Osteocyte (in vitro differentiated cells): Measurements from ENCODE around the gene NUDT2. TPM values are rescaled to one million over a fixed set of nuclear protein-coding genes. Genes with fewer than 3 reads are reported as not detected.

Source experiments
- DNase-seq: peaks from one replicate; pipeline ENCODE4 v3.0.0; 2021; ENCODE audit warnings: mixed read lengths; ENCODE audit not compliant: unreplicated experiment; ENCODE audit errors: extremely low spot score
- H3K27ac Mint-ChIP-seq: one replicate; pipeline ENCODE4 v1.8.0; 2021; ENCODE audit warnings: mild to moderate bottlenecking, mixed read lengths; ENCODE audit not compliant: unreplicated experiment
- H3K27me3 Mint-ChIP-seq: one replicate; pipeline ENCODE4 v1.8.0; 2021; ENCODE audit warnings: mixed read lengths; ENCODE audit not compliant: unreplicated experiment
- H3K36me3 Mint-ChIP-seq: one replicate; pipeline ENCODE4 v1.8.0; 2021; ENCODE audit warnings: mixed read lengths; ENCODE audit not compliant: unreplicated experiment
- H3K4me1 Mint-ChIP-seq: one replicate; pipeline ENCODE4 v1.8.0; 2021; ENCODE audit warnings: mixed read lengths; ENCODE audit not compliant: unreplicated experiment
- H3K4me3 Mint-ChIP-seq: one replicate; pipeline ENCODE4 v1.8.0; 2021; ENCODE audit warnings: mild to moderate bottlenecking, moderate library complexity, mixed read lengths; ENCODE audit not compliant: unreplicated experiment
- H3K9me3 Mint-ChIP-seq: one replicate; pipeline ENCODE4 v1.8.0; 2021; ENCODE audit warnings: mixed read lengths; ENCODE audit not compliant: unreplicated experiment
- total RNA-seq: library from RNA; stranded (reverse); gene quantifications from 2 replicates; pipeline ENCODE4 v1.2.1, GENCODE V29; 2021
- TF ChIP-seq, protein P1 (sequence below): fragments of 200-600 bp; sonication (generic); IDR thresholded peaks from 2 replicates; pipeline ENCODE4 v1.5.0; 2021; ENCODE audit warnings: antibody characterized with exemption, mild to moderate bottlenecking, moderate library complexity

Gene NUDT2
- total RNA-seq, 1 donor from 2014 or later, result 24.1 TPM

DNA sequence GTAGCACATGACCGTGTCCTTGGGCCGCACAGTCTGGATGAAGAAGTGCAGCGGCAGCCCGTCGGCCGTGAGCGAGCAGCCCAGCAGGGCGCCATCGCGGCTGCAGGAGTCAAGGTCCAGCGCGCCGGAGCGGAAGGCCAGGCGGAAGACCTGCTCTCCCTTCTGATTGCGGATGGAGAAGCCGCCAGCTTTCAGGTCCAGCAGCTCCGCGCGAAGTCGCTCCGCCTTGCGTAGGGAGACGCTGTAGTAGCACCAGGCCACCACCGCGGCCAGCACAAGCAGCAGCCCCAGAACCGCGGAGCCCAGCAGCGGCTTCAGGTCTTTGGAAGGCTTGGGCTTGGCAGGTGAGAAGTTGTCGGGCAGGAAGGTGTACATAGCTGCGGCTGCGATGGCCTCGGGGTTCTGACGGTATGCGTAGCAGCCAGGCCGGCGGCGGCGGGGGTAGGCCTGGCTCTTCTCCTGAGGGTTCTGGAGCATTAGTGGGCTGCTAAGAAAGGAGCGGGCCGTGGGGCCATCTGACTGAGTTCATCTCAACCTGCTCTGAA, 43.2 kb downstream of the NUDT2 start:
- Mint-ChIP-seq H3K4me1 (peaks cover 8% of the 10 kb centered on the region), H3K4me3 (no peak overlapping the region), H3K27me3 (no peaks in the 10 kb centered on the region), H3K27ac (no peak overlapping the region), H3K36me3 (no peaks in the 10 kb centered on the region), H3K9me3 (no peaks in the 10 kb centered on the region)
- peak; percentile 80 for DNase-seq
- TF ChIP-seq, protein P1, sequence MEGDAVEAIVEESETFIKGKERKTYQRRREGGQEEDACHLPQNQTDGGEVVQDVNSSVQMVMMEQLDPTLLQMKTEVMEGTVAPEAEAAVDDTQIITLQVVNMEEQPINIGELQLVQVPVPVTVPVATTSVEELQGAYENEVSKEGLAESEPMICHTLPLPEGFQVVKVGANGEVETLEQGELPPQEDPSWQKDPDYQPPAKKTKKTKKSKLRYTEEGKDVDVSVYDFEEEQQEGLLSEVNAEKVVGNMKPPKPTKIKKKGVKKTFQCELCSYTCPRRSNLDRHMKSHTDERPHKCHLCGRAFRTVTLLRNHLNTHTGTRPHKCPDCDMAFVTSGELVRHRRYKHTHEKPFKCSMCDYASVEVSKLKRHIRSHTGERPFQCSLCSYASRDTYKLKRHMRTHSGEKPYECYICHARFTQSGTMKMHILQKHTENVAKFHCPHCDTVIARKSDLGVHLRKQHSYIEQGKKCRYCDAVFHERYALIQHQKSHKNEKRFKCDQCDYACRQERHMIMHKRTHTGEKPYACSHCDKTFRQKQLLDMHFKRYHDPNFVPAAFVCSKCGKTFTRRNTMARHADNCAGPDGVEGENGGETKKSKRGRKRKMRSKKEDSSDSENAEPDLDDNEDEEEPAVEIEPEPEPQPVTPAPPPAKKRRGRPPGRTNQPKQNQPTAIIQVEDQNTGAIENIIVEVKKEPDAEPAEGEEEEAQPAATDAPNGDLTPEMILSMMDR, result no peak

DNA sequence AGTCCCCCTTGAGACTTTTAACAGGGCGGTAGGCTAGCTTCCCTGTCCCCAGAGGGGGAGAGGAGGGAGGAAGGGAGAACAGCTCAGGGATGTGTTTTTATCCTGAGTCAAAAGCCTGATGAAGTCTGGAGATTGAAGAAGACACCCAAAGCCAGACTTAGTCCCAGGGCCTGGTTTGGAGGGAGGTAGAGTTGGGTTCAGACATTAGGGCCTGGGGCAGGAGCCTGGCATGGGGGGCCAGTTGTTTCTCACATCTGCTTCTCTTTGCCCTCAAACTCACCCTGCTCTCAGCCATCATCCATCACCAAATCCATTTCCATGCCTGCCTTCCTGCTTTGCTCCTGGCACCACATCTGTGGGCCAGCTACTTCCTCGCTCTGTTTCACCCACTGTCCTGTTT, 44.4 kb downstream of the NUDT2 start:
- TF ChIP-seq, protein P1, result no peak
- no peaks in the 10 kb centered on the region for H3K27me3 Mint-ChIP-seq
- no peaks in the 10 kb centered on the region for H3K36me3 Mint-ChIP-seq
- H3K27ac Mint-ChIP-seq, result no peak overlapping the region
- no peak overlapping the region for H3K4me3 Mint-ChIP-seq
- DNase-seq, result peak; percentile 56
- H3K4me1 Mint-ChIP-seq, result peaks cover 8% of the 10 kb centered on the region
- no peaks in the 10 kb centered on the region for H3K9me3 Mint-ChIP-seq

DNA sequence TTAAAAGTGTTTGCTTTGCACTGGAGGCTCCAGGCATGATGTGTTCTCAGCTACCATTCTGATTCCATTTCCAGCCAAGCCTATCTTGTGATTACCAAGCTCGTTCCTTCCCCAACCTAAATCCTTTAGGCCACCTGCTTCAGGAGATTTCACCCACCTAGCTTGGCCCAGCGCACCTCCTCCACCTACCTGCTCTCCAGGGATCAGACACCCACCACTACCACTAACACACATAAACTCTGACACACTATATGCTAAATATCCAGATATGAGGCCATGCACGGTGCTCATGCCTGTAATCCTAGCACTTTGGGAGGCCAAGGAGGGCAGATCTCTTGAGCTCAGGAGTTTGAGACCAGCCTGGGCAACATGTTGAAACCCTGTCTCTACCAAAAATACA, 45.0 kb downstream of the NUDT2 start:
- H3K27ac Mint-ChIP-seq, result no peak overlapping the region
- H3K4me3 Mint-ChIP-seq, result no peak overlapping the region
- no peak for DNase-seq
- peaks cover 10% of the 10 kb centered on the region for H3K4me1 Mint-ChIP-seq
- no peaks in the 10 kb centered on the region for H3K36me3 Mint-ChIP-seq
- TF ChIP-seq, protein P1, result no peak
- no peaks in the 10 kb centered on the region for H3K27me3 Mint-ChIP-seq
- H3K9me3 Mint-ChIP-seq, result no peaks in the 10 kb centered on the region

DNA sequence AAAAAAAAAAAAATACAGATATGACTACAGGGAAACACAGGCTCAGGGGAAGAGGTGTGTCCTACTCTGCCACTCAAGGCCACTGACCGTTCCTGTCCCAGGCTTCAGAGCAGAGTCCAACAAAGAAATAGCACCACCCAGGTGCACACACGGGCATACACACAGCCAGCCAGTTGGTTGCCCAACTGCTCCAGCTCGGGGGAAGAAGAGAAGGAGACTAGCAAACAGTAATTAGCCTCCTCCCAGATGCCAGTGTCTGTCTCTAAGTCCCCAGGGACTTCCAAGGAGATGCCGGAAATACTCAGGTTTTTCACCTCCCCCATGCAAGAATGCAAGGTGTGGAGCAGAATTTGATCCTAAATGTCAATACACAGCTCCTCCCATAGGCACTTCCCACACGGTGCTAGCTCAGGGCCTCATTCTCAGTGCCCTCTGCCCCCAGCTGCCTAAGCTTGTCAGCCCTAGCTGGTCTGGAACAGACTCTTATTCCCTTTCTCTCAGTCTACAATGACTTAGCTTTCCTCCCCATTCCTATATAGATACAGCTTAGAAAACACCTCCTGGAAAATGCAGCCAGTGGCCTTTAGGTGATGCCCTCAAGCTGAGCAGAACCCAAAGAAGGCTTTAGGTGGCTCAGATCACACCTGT, 45.7 kb downstream of the NUDT2 start:
- Mint-ChIP-seq H3K4me3 (peak overlapping the region; percentile 83), H3K27ac (no peak overlapping the region), H3K9me3 (no peaks in the 10 kb centered on the region), H3K27me3 (no peaks in the 10 kb centered on the region), H3K36me3 (no peaks in the 10 kb centered on the region), H3K4me1 (peaks cover 12% of the 10 kb centered on the region)
- TF ChIP-seq, protein P1, result no peak
- DNase-seq, result no peak

DNA sequence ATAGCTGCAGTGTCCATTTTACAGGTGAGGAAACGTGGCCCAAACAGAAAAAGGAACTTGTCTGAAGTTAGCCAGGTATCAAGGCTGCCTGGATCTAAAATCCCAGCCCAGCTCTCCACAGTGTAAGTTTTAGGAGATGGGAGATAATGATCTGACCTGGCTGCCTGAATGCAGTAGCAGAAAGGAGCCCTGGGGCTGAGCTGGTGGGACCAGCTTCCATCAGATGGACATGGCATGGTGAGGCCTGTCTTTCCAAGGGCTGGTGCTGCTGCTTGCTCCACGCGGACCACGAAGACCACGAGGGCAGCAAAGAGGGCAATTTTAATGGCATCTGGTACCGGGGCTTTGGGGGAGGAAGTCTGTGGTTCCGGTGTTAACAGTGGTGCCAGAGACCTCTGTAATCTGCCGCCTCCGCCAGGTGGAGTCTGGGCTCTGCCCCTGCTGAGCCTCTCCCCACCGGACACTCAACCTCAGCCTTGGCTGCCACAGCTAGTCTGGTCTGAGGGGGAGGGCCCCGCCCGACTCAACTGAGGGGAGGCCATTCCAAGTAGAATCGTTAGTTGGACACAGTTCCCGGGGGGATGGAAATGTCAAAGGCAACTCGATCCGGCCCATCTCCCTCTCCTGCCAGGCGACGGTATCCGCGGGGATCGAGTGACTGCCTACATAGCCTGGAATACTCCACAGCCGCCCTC, 46.7 kb downstream of the NUDT2 start:
- H3K4me1 Mint-ChIP-seq, result peaks cover 16% of the 10 kb centered on the region
- H3K27ac Mint-ChIP-seq, result no peak overlapping the region
- TF ChIP-seq, protein P1, result peak; percentile 13
- no peaks in the 10 kb centered on the region for H3K27me3 Mint-ChIP-seq
- H3K9me3 Mint-ChIP-seq, result no peaks in the 10 kb centered on the region
- H3K36me3 Mint-ChIP-seq, result no peaks in the 10 kb centered on the region
- H3K4me3 Mint-ChIP-seq, result peak overlapping the region; percentile 83
- DNase-seq, result no peak
